Measurements from ENCODE around the gene SAT2. TPM values are rescaled to one million over a fixed set of nuclear protein-coding genes. Genes with fewer than 3 reads are reported as not detected.
"Not testable (repeated sequence)": the region's sequence is repeated elsewhere in the genome, so short reads cannot be mapped to it uniquely, and the experiment has no call there.

SAT2 gene
- total RNA-seq, 1 donor from 2014 or later, result 25.4 TPM

GRCh38 chr17:7629939-7630571 is 2.4 kb upstream of the SAT2 start, which contains the start of gene SHBG:
SHBG (plus strand) TSS chr17:7630135; CDS start chr17:7630173, 38 bp downstream.
- intact Hi-C loops (cut with micrococcal nuclease), result no loop called here
- Mint-ChIP-seq H3K27me3 (ENCODE audit: low read depth) (no peaks in the 10 kb centered on the region), H3K9me3 (no peaks in the 10 kb centered on the region), H3K4me1 (ENCODE audit: low read depth) (peaks cover 17% of the 10 kb centered on the region), H3K36me3 (ENCODE audit: low read depth) (peaks cover 6% of the 10 kb centered on the region), H3K27ac (no peak within 1 kb of the TSS), H3K4me3 (ENCODE audit: low read depth) (no peak within 1 kb of the TSS)
- DNase-seq (ENCODE audit: low spot score), result no peak

- H3K4me1 Mint-ChIP-seq (ENCODE audit: low read depth), result peaks cover 15% of the 10 kb centered on the region
- no peak for DNase-seq (ENCODE audit: low spot score)
- peaks cover 6% of the 10 kb centered on the region for H3K36me3 Mint-ChIP-seq (ENCODE audit: low read depth)
- H3K27ac Mint-ChIP-seq, result no peak overlapping the region
- H3K9me3 Mint-ChIP-seq, result no peaks in the 10 kb centered on the region
- peak overlapping the region; percentile 87 for H3K4me3 Mint-ChIP-seq (ENCODE audit: low read depth)
- H3K27me3 Mint-ChIP-seq (ENCODE audit: low read depth), result no peaks in the 10 kb centered on the region
- intact Hi-C loops (cut with micrococcal nuclease), result loop anchor here (2.0 kb wide), 1 partner anchor 24 kb away; the partner anchor contains the start of gene ATP1B2
These were observed 718 bp downstream of the SAT2 start for GRCh38 chr17:7626956-7627249.

GRCh38 chr17:7626307-7626706 is 1.3 kb downstream of the SAT2 start:
- Mint-ChIP-seq H3K27ac (no peak overlapping the region), H3K36me3 (ENCODE audit: low read depth) (peaks cover 6% of the 10 kb centered on the region), H3K4me3 (ENCODE audit: low read depth) (peak overlapping the region; percentile 87), H3K27me3 (ENCODE audit: low read depth) (no peaks in the 10 kb centered on the region), H3K4me1 (ENCODE audit: low read depth) (peaks cover 15% of the 10 kb centered on the region), H3K9me3 (no peaks in the 10 kb centered on the region)
- intact Hi-C loops (cut with micrococcal nuclease), result loop anchor here (2.0 kb wide), 1 partner anchor 24 kb away; the partner anchor contains the start of gene ATP1B2
- DNase-seq (ENCODE audit: low spot score), result no peak

GRCh38 chr17:7625749-7626148 is 1.9 kb downstream of the SAT2 start:
- not testable (repeated sequence) for H3K27me3 Mint-ChIP-seq (ENCODE audit: low read depth); H3K36me3 Mint-ChIP-seq (ENCODE audit: low read depth); H3K27ac Mint-ChIP-seq; H3K4me3 Mint-ChIP-seq (ENCODE audit: low read depth); H3K9me3 Mint-ChIP-seq; DNase-seq (ENCODE audit: low spot score)
- peaks cover 15% of the 10 kb centered on the region for H3K4me1 Mint-ChIP-seq (ENCODE audit: low read depth)
- intact Hi-C loops (cut with micrococcal nuclease), result loop anchor here (2.0 kb wide), 1 partner anchor 25 kb away; the partner anchor contains the start of gene ATP1B2

GRCh38 chr17:7623661-7624060 is 4.0 kb downstream of the SAT2 start:
- peaks cover 6% of the 10 kb centered on the region for H3K36me3 Mint-ChIP-seq (ENCODE audit: low read depth)
- intact Hi-C loops (cut with micrococcal nuclease), result no loop called here
- no peak for DNase-seq (ENCODE audit: low spot score)
- no peak overlapping the region for H3K4me3 Mint-ChIP-seq (ENCODE audit: low read depth)
- no peaks in the 10 kb centered on the region for H3K27me3 Mint-ChIP-seq (ENCODE audit: low read depth)
- no peaks in the 10 kb centered on the region for H3K9me3 Mint-ChIP-seq
- no peak overlapping the region for H3K27ac Mint-ChIP-seq
- peaks cover 12% of the 10 kb centered on the region for H3K4me1 Mint-ChIP-seq (ENCODE audit: low read depth)

- no peak overlapping the region for H3K4me3 Mint-ChIP-seq (ENCODE audit: low read depth)
- no peaks in the 10 kb centered on the region for H3K36me3 Mint-ChIP-seq (ENCODE audit: low read depth)
- H3K27ac Mint-ChIP-seq, result no peak overlapping the region
- H3K4me1 Mint-ChIP-seq (ENCODE audit: low read depth), result peaks cover 2% of the 10 kb centered on the region
- no peak for DNase-seq (ENCODE audit: low spot score)
- intact Hi-C loops (cut with micrococcal nuclease), result no loop called here
- H3K27me3 Mint-ChIP-seq (ENCODE audit: low read depth), result no peaks in the 10 kb centered on the region
- no peaks in the 10 kb centered on the region for H3K9me3 Mint-ChIP-seq
These were observed 6.8 kb downstream of the SAT2 start for GRCh38 chr17:7620835-7621234.

- Mint-ChIP-seq H3K36me3 (ENCODE audit: low read depth) (peaks cover 2% of the 10 kb centered on the region), H3K4me3 (ENCODE audit: low read depth) (no peak overlapping the region), H3K4me1 (ENCODE audit: low read depth) (peaks cover 4% of the 10 kb centered on the region), H3K9me3 (no peaks in the 10 kb centered on the region), H3K27me3 (ENCODE audit: low read depth) (no peaks in the 10 kb centered on the region), H3K27ac (no peak overlapping the region)
- intact Hi-C loops (cut with micrococcal nuclease), result no loop called here
- no peak for DNase-seq (ENCODE audit: low spot score)
These were observed 9.0 kb downstream of the SAT2 start for GRCh38 chr17:7618608-7619007.

GRCh38 chr17:7615265-7615747 is 12.3 kb downstream of the SAT2 start:
- Mint-ChIP-seq H3K27me3 (ENCODE audit: low read depth) (no peaks in the 10 kb centered on the region), H3K4me1 (ENCODE audit: low read depth) (peaks cover 21% of the 10 kb centered on the region), H3K27ac (peak overlapping the region; percentile 84), H3K36me3 (ENCODE audit: low read depth) (peaks cover 23% of the 10 kb centered on the region), H3K4me3 (ENCODE audit: low read depth) (peak overlapping the region; percentile 78), H3K9me3 (no peaks in the 10 kb centered on the region)
- DNase-seq (ENCODE audit: low spot score), result no peak
- intact Hi-C loops (cut with micrococcal nuclease), result loop anchor here (1.0 to 2.0 kb wide), 3 partner anchors 33 to 71 kb away; partner anchors contain the start of gene MPDU1

- Mint-ChIP-seq H3K4me3 (ENCODE audit: low read depth) (peak within 1 kb of the TSS; percentile 89), H3K27me3 (ENCODE audit: low read depth) (no peaks in the 10 kb centered on the region), H3K27ac (peak within 1 kb of the TSS; percentile 84), H3K9me3 (no peaks in the 10 kb centered on the region), H3K36me3 (ENCODE audit: low read depth) (peaks cover 24% of the 10 kb centered on the region), H3K4me1 (ENCODE audit: low read depth) (peaks cover 21% of the 10 kb centered on the region)
- DNase-seq (ENCODE audit: low spot score), result peak; percentile 99
- intact Hi-C loops (cut with micrococcal nuclease), result loop anchor here (1.0 to 2.0 kb wide), 3 partner anchors 32 to 72 kb away; partner anchors contain the start of gene MPDU1
These were observed 13.0 kb downstream of the SAT2 start, which contains the start of gene FXR2 for GRCh38 chr17:7614425-7615264. FXR2 (minus strand) TSS chr17:7614897; CDS start chr17:7614532, 365 bp downstream.

- intact Hi-C loops (cut with micrococcal nuclease), result loop anchor here (2.0 kb wide), 2 partner anchors 31 to 41 kb away; partner anchors contain the start of gene MPDU1
- no peak for DNase-seq (ENCODE audit: low spot score)
- H3K27me3 Mint-ChIP-seq (ENCODE audit: low read depth), result no peaks in the 10 kb centered on the region
These were observed 13.7 kb downstream of the SAT2 start for GRCh38 chr17:7613769-7614424.

GRCh38 chr17:7612294-7612640 is 15.4 kb downstream of the SAT2 start:
- intact Hi-C loops (cut with micrococcal nuclease), result no loop called here
- Mint-ChIP-seq H3K36me3 (ENCODE audit: low read depth) (peaks cover 28% of the 10 kb centered on the region), H3K27me3 (ENCODE audit: low read depth) (no peaks in the 10 kb centered on the region), H3K4me1 (ENCODE audit: low read depth) (peaks cover 23% of the 10 kb centered on the region), H3K9me3 (no peaks in the 10 kb centered on the region), H3K4me3 (ENCODE audit: low read depth) (peak overlapping the region; percentile 89), H3K27ac (no peak overlapping the region)
- DNase-seq (ENCODE audit: low spot score), result no peak

More at GRCh38 chr17:7613769-7614424, 13.7 kb downstream of the SAT2 start:
- Mint-ChIP-seq H3K4me1 (ENCODE audit: low read depth) (peaks cover 25% of the 10 kb centered on the region), H3K9me3 (no peaks in the 10 kb centered on the region), H3K27ac (peak overlapping the region; percentile 82), H3K36me3 (ENCODE audit: low read depth) (peaks cover 28% of the 10 kb centered on the region), H3K4me3 (ENCODE audit: low read depth) (peak overlapping the region; percentile 89)

GRCh38 chr17:7611635-7612293 is 15.9 kb downstream of the SAT2 start:
- H3K27me3 Mint-ChIP-seq (ENCODE audit: low read depth), result no peaks in the 10 kb centered on the region
- H3K36me3 Mint-ChIP-seq (ENCODE audit: low read depth), result peaks cover 28% of the 10 kb centered on the region
- intact Hi-C loops (cut with micrococcal nuclease), result no loop called here
- peak overlapping the region; percentile 89 for H3K4me3 Mint-ChIP-seq (ENCODE audit: low read depth)
- DNase-seq (ENCODE audit: low spot score), result no peak
- peaks cover 23% of the 10 kb centered on the region for H3K4me1 Mint-ChIP-seq (ENCODE audit: low read depth)
- H3K27ac Mint-ChIP-seq, result no peak overlapping the region
- H3K9me3 Mint-ChIP-seq, result no peaks in the 10 kb centered on the region
